PFSK-1 (cell line): ENCODE data around the gene PEX13. TPM values are rescaled to one million over a fixed set of nuclear protein-coding genes. Genes with fewer than 3 reads are reported as not detected.
A peak's percentile ranks its signal among the peaks of the same experiment; 100 is the strongest.

Experiments
- FOXP2 ChIP-seq: optimal IDR thresholded peaks from 2 replicates; pipeline ENCODE3; 2011; ENCODE audit warnings: borderline replicate concordance, control low read depth, inconsistent platforms; ENCODE audit not compliant: insufficient read depth; ENCODE audit errors: extremely low read length, extremely low read depth
- POLR2AphosphoS5 ChIP-seq: IDR thresholded peaks from 2 replicates; pipeline ENCODE4 v1.6.1; 2012; ENCODE audit warnings: low read depth, mild to moderate bottlenecking, control low read depth, low read length, moderate library complexity
- SIN3A ChIP-seq: IDR thresholded peaks from 2 replicates; pipeline ENCODE4 v1.6.1; 2012; ENCODE audit warnings: mild to moderate bottlenecking, low read length, moderate library complexity, borderline replicate concordance; ENCODE audit not compliant: insufficient read depth
- TAF1 ChIP-seq: IDR thresholded peaks from 2 replicates; pipeline ENCODE4 v1.6.1; 2012; ENCODE audit warnings: low read length, control low read depth, borderline replicate concordance; ENCODE audit not compliant: insufficient read depth
- polyA plus RNA-seq: library from polyadenylated mRNA; unstranded; fragments of >200 nt; gene quantifications from one replicate; pipeline ENCODE4 v1.2.1, GENCODE V29; 2012; ENCODE audit warnings: low read depth, missing spikeins; ENCODE audit not compliant: insufficient read length
- TF ChIP-seq, protein P1 (sequence below), 2 experiments: IDR thresholded peaks; 2 replicates each; pipeline versions ENCODE4 v1.6.1 to v1.8.0; 2011 to 2012; ENCODE audit warnings: low read depth in 2 of 2, low read length in 2 of 2, control low read depth in 1 of 2, inconsistent platforms in 1 of 2, mild to moderate bottlenecking in 1 of 2, moderate library complexity in 1 of 2; ENCODE audit not compliant: insufficient read depth in 1 of 2

Gene PEX13
- polyA plus RNA-seq: 4.8 TPM

DNA sequence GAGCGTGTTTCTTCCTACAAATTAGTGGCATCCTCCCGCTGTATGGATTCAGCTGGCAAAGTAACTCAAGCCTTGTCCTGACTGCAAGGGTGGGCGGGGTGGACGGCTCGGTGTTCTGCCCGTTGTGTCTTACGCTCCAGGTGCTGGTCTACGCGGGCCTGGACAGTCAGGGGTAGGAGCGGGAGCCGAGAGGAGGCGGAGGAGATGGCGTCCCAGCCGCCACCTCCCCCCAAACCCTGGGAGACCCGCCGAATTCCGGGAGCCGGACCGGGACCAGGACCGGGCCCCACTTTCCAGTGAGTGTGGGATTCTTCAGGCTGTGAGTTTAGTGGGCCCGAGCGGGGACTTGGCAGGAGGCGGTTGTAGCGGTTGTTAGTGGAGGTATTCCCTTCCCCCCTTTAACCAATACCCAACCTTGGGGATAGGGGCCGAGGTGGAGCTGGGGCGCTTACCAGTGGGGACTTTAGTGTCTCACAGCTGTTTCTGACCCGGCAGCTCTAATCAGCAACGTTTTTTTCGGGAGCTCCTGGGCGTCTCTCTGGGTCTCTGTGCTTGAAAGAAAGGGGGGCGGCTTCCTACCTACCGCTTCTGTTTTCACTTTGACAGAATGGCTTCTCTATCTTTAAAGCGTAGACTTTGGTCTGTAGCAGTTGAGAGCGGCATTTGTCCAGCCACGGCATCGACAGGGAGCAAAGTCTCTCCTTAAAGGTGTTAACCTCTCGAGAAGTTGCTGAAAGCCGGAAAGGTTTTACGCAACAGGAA lies at the start of gene PEX13, which contains the start of gene PUS10:
TSS of gene PEX13 (plus strand) at position 165 of the 762 bp plus-strand sequence. CDS start at position 205, 40 bp downstream.
TSS of gene PUS10 (minus strand) at position 700 of the 762 bp plus-strand sequence. CDS start 6,365 bp downstream, outside the sequence.
- TF ChIP-seq FOXP2 (peak; percentile 41), TAF1 (no peak)

GRCh38 chr2:60972889-60973656 lies 44.4 kb upstream of the PEX13 start:
- TF ChIP-seq TAF1 (no peak), FOXP2 (no peak), POLR2AphosphoS5 (no peak), SIN3A (no peak)
- TF ChIP-seq, protein P1, sequence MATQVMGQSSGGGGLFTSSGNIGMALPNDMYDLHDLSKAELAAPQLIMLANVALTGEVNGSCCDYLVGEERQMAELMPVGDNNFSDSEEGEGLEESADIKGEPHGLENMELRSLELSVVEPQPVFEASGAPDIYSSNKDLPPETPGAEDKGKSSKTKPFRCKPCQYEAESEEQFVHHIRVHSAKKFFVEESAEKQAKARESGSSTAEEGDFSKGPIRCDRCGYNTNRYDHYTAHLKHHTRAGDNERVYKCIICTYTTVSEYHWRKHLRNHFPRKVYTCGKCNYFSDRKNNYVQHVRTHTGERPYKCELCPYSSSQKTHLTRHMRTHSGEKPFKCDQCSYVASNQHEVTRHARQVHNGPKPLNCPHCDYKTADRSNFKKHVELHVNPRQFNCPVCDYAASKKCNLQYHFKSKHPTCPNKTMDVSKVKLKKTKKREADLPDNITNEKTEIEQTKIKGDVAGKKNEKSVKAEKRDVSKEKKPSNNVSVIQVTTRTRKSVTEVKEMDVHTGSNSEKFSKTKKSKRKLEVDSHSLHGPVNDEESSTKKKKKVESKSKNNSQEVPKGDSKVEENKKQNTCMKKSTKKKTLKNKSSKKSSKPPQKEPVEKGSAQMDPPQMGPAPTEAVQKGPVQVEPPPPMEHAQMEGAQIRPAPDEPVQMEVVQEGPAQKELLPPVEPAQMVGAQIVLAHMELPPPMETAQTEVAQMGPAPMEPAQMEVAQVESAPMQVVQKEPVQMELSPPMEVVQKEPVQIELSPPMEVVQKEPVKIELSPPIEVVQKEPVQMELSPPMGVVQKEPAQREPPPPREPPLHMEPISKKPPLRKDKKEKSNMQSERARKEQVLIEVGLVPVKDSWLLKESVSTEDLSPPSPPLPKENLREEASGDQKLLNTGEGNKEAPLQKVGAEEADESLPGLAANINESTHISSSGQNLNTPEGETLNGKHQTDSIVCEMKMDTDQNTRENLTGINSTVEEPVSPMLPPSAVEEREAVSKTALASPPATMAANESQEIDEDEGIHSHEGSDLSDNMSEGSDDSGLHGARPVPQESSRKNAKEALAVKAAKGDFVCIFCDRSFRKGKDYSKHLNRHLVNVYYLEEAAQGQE (IDR thresholded peaks at IDR 0.05; ENCODE audit: insufficient read depth in 1 of 2, low read depth in 2 of 2, low read length in 2 of 2): no peak

DNA sequence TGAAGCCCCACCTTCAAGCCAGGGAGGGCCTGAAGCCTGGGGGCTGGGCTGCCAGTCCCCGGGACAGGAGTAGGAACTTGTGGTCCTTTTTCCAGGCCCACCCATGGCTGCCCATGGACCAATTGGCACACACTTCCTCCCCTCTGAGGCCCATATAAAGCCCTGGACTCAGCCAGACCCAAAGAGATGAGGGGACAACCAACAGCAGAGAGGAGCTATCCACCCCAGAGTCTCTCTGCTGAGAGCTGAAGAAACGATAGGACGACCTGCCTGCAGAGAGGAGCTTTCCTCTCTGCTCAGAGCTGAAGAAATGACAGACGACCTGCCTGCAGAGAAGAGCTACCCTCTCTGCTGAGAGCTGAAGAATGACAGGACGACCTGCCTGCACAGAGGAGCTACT lies 43.8 kb upstream of the PEX13 start:
- TF ChIP-seq TAF1 (no peak), POLR2AphosphoS5 (no peak), FOXP2 (no peak), SIN3A (no peak)
- TF ChIP-seq, protein P1 (IDR thresholded peaks at IDR 0.05; ENCODE audit: insufficient read depth in 1 of 2, low read depth in 2 of 2, low read length in 2 of 2): no peak

DNA sequence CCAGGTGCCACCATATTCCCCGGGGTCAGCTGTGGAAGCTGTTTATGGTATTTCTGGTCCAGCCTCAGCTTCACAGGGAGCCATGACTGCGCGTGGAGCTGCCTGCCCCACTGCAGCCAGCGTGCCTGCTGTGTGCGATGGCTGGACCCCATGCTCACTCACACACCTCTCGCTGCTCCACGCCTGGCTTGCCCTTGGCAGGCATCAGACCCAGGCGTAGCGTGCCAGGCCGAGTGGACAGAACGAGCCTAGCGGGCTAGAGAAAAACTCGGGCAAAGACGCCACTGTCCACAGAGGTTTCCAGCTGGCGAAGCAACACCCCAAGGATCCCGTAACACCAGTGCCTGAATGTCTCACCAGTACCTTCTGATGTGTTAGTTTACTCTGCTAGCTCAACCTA lies 42.9 kb upstream of the PEX13 start:
- TF ChIP-seq, protein P1 (IDR thresholded peaks at IDR 0.05; ENCODE audit: insufficient read depth in 1 of 2, low read depth in 2 of 2, low read length in 2 of 2): no peak
- TF ChIP-seq POLR2AphosphoS5: no peak
- no peak for TF ChIP-seq SIN3A
- no peak for TF ChIP-seq TAF1
- TF ChIP-seq FOXP2: no peak

GRCh38 chr2:60976256-60976850 lies 41.2 kb upstream of the PEX13 start:
- TF ChIP-seq, protein P1 (IDR thresholded peaks at IDR 0.05; ENCODE audit: insufficient read depth in 1 of 2, low read depth in 2 of 2, low read length in 2 of 2): no peak
- TF ChIP-seq TAF1: no peak
- TF ChIP-seq FOXP2: no peak
- TF ChIP-seq SIN3A: no peak
- no peak for TF ChIP-seq POLR2AphosphoS5
